SIG-M5 treated with dmso at 0.1 percent for 504 hours (cell line): Measurements from ENCODE around the gene FHAD1.

Experiments used
- DNase-seq: peaks from one replicate; lab custom pipeline; 2025; ENCODE audit not compliant: unreplicated experiment; lab: John Stamatoyannopoulos, UW

FHAD1 gene

GRCh38 chr1:15390667-15391066 lies 143.6 kb downstream of the FHAD1 start:
- no peak for DNase-seq

GRCh38 chr1:15391366-15391765 lies 144.3 kb downstream of the FHAD1 start:
- no peak for DNase-seq

GRCh38 chr1:15393475-15394257 lies 146.6 kb downstream of the FHAD1 start:
- no peak for DNase-seq

- DNase-seq = no peak
Measured at GRCh38 chr1:15394258-15394690, 147.3 kb downstream of the FHAD1 start.

GRCh38 chr1:15397236-15397635 lies 150.2 kb downstream of the FHAD1 start:
- no peak for DNase-seq

GRCh38 chr1:15399710-15400109 lies 152.7 kb downstream of the FHAD1 start:
- DNase-seq = no peak

GRCh38 chr1:15400627-15401026 lies 153.6 kb downstream of the FHAD1 start:
- DNase-seq = no peak

GRCh38 chr1:15401391-15402055 lies 154.5 kb downstream of the FHAD1 start:
- DNase-seq = no peak

GRCh38 chr1:15402809-15403450 lies 155.9 kb downstream of the FHAD1 start:
- no peak for DNase-seq

GRCh38 chr1:15403962-15404580 lies 157.0 kb downstream of the FHAD1 start:
- DNase-seq = no peak

GRCh38 chr1:15405106-15405850 lies 158.3 kb downstream of the FHAD1 start:
- DNase-seq = no peak

- DNase-seq = no peak
Measured at GRCh38 chr1:15406614-15407559, 159.9 kb downstream of the FHAD1 start.

- DNase-seq = no peak
Measured at GRCh38 chr1:15407580-15407979, 160.6 kb downstream of the FHAD1 start.

- no peak for DNase-seq
Measured at GRCh38 chr1:15408890-15409387, 161.9 kb downstream of the FHAD1 start.

GRCh38 chr1:15409388-15410222 lies 162.6 kb downstream of the FHAD1 start, which contains the start of gene EFHD2:
TSS of gene EFHD2 (plus strand) at chr1:15409888. CDS start at chr1:15409972, 84 bp downstream.
- peak; percentile 59 for DNase-seq

GRCh38 chr1:15410223-15410883 lies 163.3 kb downstream of the FHAD1 start:
- DNase-seq = peak; percentile 11

- no peak for DNase-seq
Measured at GRCh38 chr1:15410884-15411245, 163.8 kb downstream of the FHAD1 start.

GRCh38 chr1:15411593-15412137 lies 164.6 kb downstream of the FHAD1 start:
- DNase-seq = peak; percentile 86
